Measurements from ENCODE around the gene EXOC3. TPM values are rescaled to one million over a fixed set of nuclear protein-coding genes. Genes with fewer than 3 reads are reported as not detected.

Gene EXOC3
- total RNA-seq, 2 experiments from 2014 or later: 31.0 to 58.2 TPM

GRCh38 chr5:474840-475661, 32.1 kb downstream of the EXOC3 start:
- TF ChIP-seq EZH2phosphoT487 (IDR thresholded peaks at IDR 0.05; ENCODE audit: borderline replicate concordance, low read depth, low read length) (no peak), CTCF (conservative IDR thresholded peaks at IDR 0.05; ENCODE audit: low read length) (no peak)
- no peaks in the 10 kb centered on the region for H3K9me3 ChIP-seq (ENCODE audit: low read length)
- POLR2A ChIA-PET: no interaction called here
- H3K4me3 ChIP-seq (ENCODE audit: low read depth, low read length, poor library complexity, severe bottlenecking): no peak overlapping the region
- peaks cover 24% of the 10 kb centered on the region for H3K4me1 ChIP-seq (ENCODE audit: insufficient read depth, low read length, poor library complexity, severe bottlenecking)
- peaks cover 4% of the 10 kb centered on the region; the same call in 1 of the 2 replicates for H4K20me1 ChIP-seq (ENCODE audit: insufficient read depth, low read length)
- peaks cover 11% of the 10 kb centered on the region; the same call in 1 of the 2 replicates for H3K79me2 ChIP-seq (ENCODE audit: insufficient read depth, low read depth, low read length)
- intact Hi-C loops (cut with micrococcal nuclease; ENCODE audit: unreplicated experiment): loop anchor here (10.0 kb wide), 1 partner anchor 140 kb away; the partner anchor contains the start of gene CEP72
- peaks cover 15% of the 10 kb centered on the region; the same call in 1 of the 2 replicates for H3K36me3 ChIP-seq (ENCODE audit: insufficient read depth, low read length)
- no peaks in the 10 kb centered on the region for H3K9me2 ChIP-seq (ENCODE audit: insufficient read depth, low read length)
- H3K4me2 ChIP-seq (ENCODE audit: low read length): no peak overlapping the region
- BruUV-seq (replicated peaks): no TSS peak
- no peak overlapping the region for H2AFZ ChIP-seq (ENCODE audit: low read length)
- DNase-seq (ENCODE audit: low spot score): no peak
- CTCF ChIA-PET (ENCODE audit: unreplicated experiment): no interaction called here
- H3K27ac ChIP-seq (ENCODE audit: low read depth, low read length, poor library complexity, severe bottlenecking): no peak overlapping the region

GRCh38 chr5:475704-476101, 32.7 kb downstream of the EXOC3 start:
- H3K79me2 ChIP-seq (ENCODE audit: insufficient read depth, low read depth, low read length): peaks cover 11% of the 10 kb centered on the region; the same call in 1 of the 2 replicates
- H3K9me2 ChIP-seq (ENCODE audit: insufficient read depth, low read length): no peaks in the 10 kb centered on the region
- ChIA-PET CTCF (ENCODE audit: unreplicated experiment) (no interaction called here), POLR2A (no interaction called here)
- H2AFZ ChIP-seq (ENCODE audit: low read length): no peak overlapping the region
- peaks cover 12% of the 10 kb centered on the region; the same call in 1 of the 2 replicates for H3K36me3 ChIP-seq (ENCODE audit: insufficient read depth, low read length)
- no peak overlapping the region for H3K4me2 ChIP-seq (ENCODE audit: low read length)
- no peak overlapping the region for H3K4me3 ChIP-seq (ENCODE audit: low read depth, low read length, poor library complexity, severe bottlenecking)
- peaks cover 4% of the 10 kb centered on the region; the same call in 1 of the 2 replicates for H4K20me1 ChIP-seq (ENCODE audit: insufficient read depth, low read length)
- no peak for DNase-seq (ENCODE audit: low spot score)
- no peak for TF ChIP-seq CTCF (conservative IDR thresholded peaks at IDR 0.05; ENCODE audit: low read length)
- TF ChIP-seq EZH2phosphoT487 (IDR thresholded peaks at IDR 0.05; ENCODE audit: borderline replicate concordance, low read depth, low read length): no peak
- no peaks in the 10 kb centered on the region for H3K9me3 ChIP-seq (ENCODE audit: low read length)
- BruUV-seq (replicated peaks): no TSS peak
- intact Hi-C loops (cut with micrococcal nuclease; ENCODE audit: unreplicated experiment): loop anchor here (10.0 kb wide), 1 partner anchor 139 kb away; the partner anchor contains the start of gene CEP72
- H3K4me1 ChIP-seq (ENCODE audit: insufficient read depth, low read length, poor library complexity, severe bottlenecking): peaks cover 20% of the 10 kb centered on the region
- H3K27ac ChIP-seq (ENCODE audit: low read depth, low read length, poor library complexity, severe bottlenecking): no peak overlapping the region

All from OCI-LY7 (cell line).